ENCODE data around the gene ABCC3. TPM values are rescaled to one million over a fixed set of nuclear protein-coding genes. Genes with fewer than 3 reads are reported as not detected.

The ABCC3 gene
- total and polyA plus RNA-seq, 2 of the 8 experiments (the other 6 are each of a cell fraction or from before 2014, with no cell fraction given), result 0.35 to 0.37 TPM

- no peak overlapping the region for H3K4me3 ChIP-seq (ENCODE audit: extremely low read depth in 1 of 4, insufficient read depth in 2 of 4, low read depth in 3 of 4, low read length in 4 of 4)
- no peaks in the 10 kb centered on the region for H3K23me2 ChIP-seq (ENCODE audit: low read depth, low read length)
- no peaks in the 10 kb centered on the region for H3K79me1 ChIP-seq (ENCODE audit: low read depth, low read length)
- TF ChIP-seq ATF3 (IDR thresholded peaks at IDR 0.05; ENCODE audit: insufficient read depth, low read depth, low read length) (no peak), NANOG (IDR thresholded peaks at IDR 0.05; ENCODE audit: insufficient read depth, low read depth, low read length, poor library complexity, severe bottlenecking) (no peak), MAFK (IDR thresholded peaks at IDR 0.05; ENCODE audit: low read depth, low read length) (no peak), NRF1 (IDR thresholded peaks at IDR 0.05; ENCODE audit: low read depth, low read length) (no peak), SIRT6 (IDR thresholded peaks at IDR 0.05; ENCODE audit: low read length) (no peak), SUZ12 (IDR thresholded peaks at IDR 0.05; ENCODE audit: low read length) (no peak), SP2 (IDR thresholded peaks at IDR 0.05; ENCODE audit: low read length) (no peak), BACH1 (IDR thresholded peaks at IDR 0.05; ENCODE audit: low read length) (no peak), SRF (IDR thresholded peaks at IDR 0.05; ENCODE audit: low read depth, low read length) (no peak), RXRA (IDR thresholded peaks at IDR 0.05; ENCODE audit: insufficient read depth, low read depth, low read length) (no peak), POLR2A (IDR thresholded peaks at IDR 0.05; ENCODE audit: control extremely low read depth in 1 of 2, low read depth in 2 of 2, low read length in 2 of 2) (no peak), HDAC6 (IDR thresholded peaks at IDR 0.05; ENCODE audit: low read depth, low read length) (no peak), RBBP5 (IDR thresholded peaks at IDR 0.05; ENCODE audit: borderline replicate concordance, low read depth, low read length) (no peak)
- H2BK5ac ChIP-seq (ENCODE audit: low read depth, low read length), result 0 out of 2 replicates have a peak overlapping the region, but pooled peaks have one; percentile 66
- 78% methylated on average over 7 of the region's 11 CpGs; no CpG with 5 or more reads in 1 of the 2 experiments for WGBS, 2 experiments (ENCODE audit: extremely low coverage in 1 of 2, insufficient coverage in 1 of 2, insufficient read length in 1 of 2, insufficient replicate concordance in 2 of 2, low coverage in 1 of 2, low lambda C conversion rate in 2 of 2, missing lambda C conversion rate in 1 of 2)
- no peak overlapping the region for H2BK15ac ChIP-seq (ENCODE audit: low read length)
- CTCF ChIA-PET (ENCODE audit: partially characterized antibody), result interaction anchor here (0.7 to 19.7 kb wide), 14 partner anchors 9 to 137 kb away, joined by 3 to 404 read pairs (median 7); partner anchors contain the start of genes ABCC3, CACNA1G, EPN3 and SPATA20
- peaks cover 0 to 23% (median 11%) of the 10 kb centered on the region in 4 experiments; a peak in 6 of 7 replicates for H3K4me1 ChIP-seq (replicated peaks in 1 of 4; ENCODE audit: control insufficient read depth in 3 of 4, insufficient read depth in 4 of 4, low read length in 3 of 4)
- H4K5ac ChIP-seq (ENCODE audit: insufficient read length, low read depth, low read length), result no peak overlapping the region
- DNase-seq (ENCODE audit: low read depth in 1 of 2, low spot score in 2 of 2) (no peak), FAIRE-seq (no peak)
- no peak overlapping the region for H2BK20ac ChIP-seq (ENCODE audit: low read length)
- POLR2A ChIA-PET (ENCODE audit: partially characterized antibody), result interaction anchor here (1.2 kb wide), 1 partner anchor 57 kb away, joined by 3 read pairs; no protein-coding TSS in a partner anchor
- no peak overlapping the region for H3K14ac ChIP-seq (ENCODE audit: insufficient read length)
- H3K4me2 ChIP-seq (ENCODE audit: insufficient read depth in 1 of 2, low read depth in 2 of 2, low read length in 2 of 2), result no peak overlapping the region
- no peaks in the 10 kb centered on the region for H4K20me1 ChIP-seq (replicated peaks in 1 of 2; ENCODE audit: control insufficient read depth in 1 of 2, insufficient read depth in 2 of 2, low read length in 2 of 2)
- no peak overlapping the region for H3K23ac ChIP-seq (ENCODE audit: insufficient read length)
- H3K4ac ChIP-seq (replicated peaks; ENCODE audit: insufficient read length, low read depth, low read length), result no peak overlapping the region
- H2AK5ac ChIP-seq (ENCODE audit: low read depth, low read length), result no peak overlapping the region
- no peak overlapping the region for H2AFZ ChIP-seq (ENCODE audit: low read length)
- no peak overlapping the region for H4K8ac ChIP-seq (ENCODE audit: extremely low read depth, insufficient read depth, low read length)
- H3K27ac ChIP-seq (ENCODE audit: low read depth, low read length), result no peak overlapping the region
- H3K9ac ChIP-seq (replicated peaks in 1 of 4; ENCODE audit: extremely low read depth in 1 of 4, low read depth in 3 of 4, low read length in 3 of 4), result no peak overlapping the region
- H3K36me3 ChIP-seq (ENCODE audit: control insufficient read depth in 2 of 4, insufficient read depth in 4 of 4, low read length in 3 of 4), result no peaks in the 10 kb centered on the region
- peaks cover 0 to 2% (median 0%) of the 10 kb centered on the region in 4 experiments; a peak in 2 of 7 replicates for H3K27me3 ChIP-seq (replicated peaks in 1 of 4; ENCODE audit: control insufficient read depth in 3 of 4, extremely low read depth in 1 of 4, insufficient read depth in 3 of 4, low read length in 3 of 4)
- no peak overlapping the region for H3K18ac ChIP-seq (ENCODE audit: extremely low read depth, low read length)
- no peak overlapping the region for H4K91ac ChIP-seq (replicated peaks; ENCODE audit: insufficient read length, low read length)
- no peak overlapping the region for H2BK120ac ChIP-seq (replicated peaks; ENCODE audit: low read depth, low read length)
- H3K56ac ChIP-seq (replicated peaks; ENCODE audit: insufficient read length, low read depth, low read length), result no peak overlapping the region
- H3K79me2 ChIP-seq (ENCODE audit: control insufficient read depth in 1 of 2, insufficient read depth in 2 of 2, low read length in 2 of 2), result no peaks in the 10 kb centered on the region
- no peaks in the 10 kb centered on the region for H3K9me3 ChIP-seq (ENCODE audit: insufficient read depth in 2 of 2, low read depth in 1 of 2, low read length in 1 of 2)
- no peak overlapping the region for H2BK12ac ChIP-seq (ENCODE audit: low read depth, low read length)
Observed at GRCh38 chr17:50618941-50619340, 15.7 kb upstream of the ABCC3 start.

Measured in H1 (cell line).